NB4 (cell line): ENCODE results near the gene CRIP3.

Source experiments
- CTCF ChIP-seq: IDR thresholded peaks from one replicate; pipeline ENCODE4 v1.5.1; 2012; ENCODE audit warnings: low read depth, low read length
- MAX ChIP-seq: IDR thresholded peaks from 2 replicates; pipeline ENCODE4 v1.6.1; 2011; ENCODE audit warnings: low read depth, low read length
- POLR2A ChIP-seq: IDR thresholded peaks from 2 replicates; pipeline ENCODE4 v1.6.1; 2011; ENCODE audit warnings: mild to moderate bottlenecking; ENCODE audit not compliant: insufficient read length; ENCODE audit errors: extremely low read depth

- TF ChIP-seq CTCF: no peak
- TF ChIP-seq POLR2A: no peak
- TF ChIP-seq MAX: no peak
Measured at GRCh38 chr6:43295456-43295855, 13.2 kb downstream of the CRIP3 start.
